Activated CD4-positive, alpha-beta T cell treated with anti-CD3 and anti-CD28 coated beads for 48 hours (primary cell): ENCODE data around the gene CACNA1F.

Experiments used
- DNase-seq: peaks from one replicate; pipeline ENCODE4 v3.0.0-alpha.2; 2020

Gene CACNA1F

GRCh38 chrX:49257074-49257790 is 24.1 kb upstream of the CACNA1F start:
- DNase-seq: no peak

GRCh38 chrX:49256268-49256995 is 23.3 kb upstream of the CACNA1F start:
- no peak for DNase-seq

GRCh38 chrX:49254639-49255038 is 21.5 kb upstream of the CACNA1F start:
- DNase-seq: no peak

DNA sequence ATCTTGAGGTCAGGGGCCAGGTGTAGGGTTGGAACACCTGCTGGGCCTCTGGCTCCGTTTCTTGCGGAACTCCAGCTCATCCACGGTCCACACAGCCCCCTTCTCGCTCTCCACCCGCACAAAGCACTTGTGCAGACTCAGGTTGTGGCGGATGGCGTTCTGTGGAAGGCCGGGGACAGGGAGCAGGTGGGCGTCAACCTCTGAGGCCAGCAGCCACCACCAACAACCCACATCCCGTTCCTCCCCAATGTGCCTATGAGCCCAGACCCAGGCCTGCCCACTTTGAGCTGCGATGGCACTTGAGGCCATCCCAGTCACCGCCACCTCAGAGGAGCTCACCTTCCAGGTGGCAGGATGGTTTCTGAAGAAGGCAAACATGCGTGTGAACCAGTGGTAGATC is 18.2 kb upstream of the CACNA1F start:
- no peak for DNase-seq

DNA sequence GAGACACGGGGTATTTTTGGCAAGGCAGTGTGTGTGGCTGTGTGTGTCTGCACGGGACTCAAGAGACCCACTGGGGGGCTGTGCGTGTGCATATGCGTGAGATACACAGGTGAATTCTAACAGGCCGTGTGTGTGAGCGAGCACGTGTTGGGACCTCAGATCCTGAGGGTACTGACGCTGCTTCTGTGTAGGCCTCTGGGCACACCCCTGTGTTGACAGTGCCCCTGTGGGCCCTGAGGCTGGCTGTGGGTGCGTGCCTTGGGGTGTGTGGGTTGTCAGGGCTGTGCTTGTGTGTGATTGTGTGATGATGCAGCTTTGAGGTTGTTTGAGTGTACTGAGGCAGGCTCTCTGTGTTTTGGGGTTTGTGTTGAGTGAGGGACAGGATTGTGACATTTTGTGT is 17.4 kb upstream of the CACNA1F start:
- DNase-seq: no peak

GRCh38 chrX:49250066-49250465 is 16.9 kb upstream of the CACNA1F start:
- no peak for DNase-seq

GRCh38 chrX:49249616-49250015 is 16.5 kb upstream of the CACNA1F start:
- no peak for DNase-seq

DNA sequence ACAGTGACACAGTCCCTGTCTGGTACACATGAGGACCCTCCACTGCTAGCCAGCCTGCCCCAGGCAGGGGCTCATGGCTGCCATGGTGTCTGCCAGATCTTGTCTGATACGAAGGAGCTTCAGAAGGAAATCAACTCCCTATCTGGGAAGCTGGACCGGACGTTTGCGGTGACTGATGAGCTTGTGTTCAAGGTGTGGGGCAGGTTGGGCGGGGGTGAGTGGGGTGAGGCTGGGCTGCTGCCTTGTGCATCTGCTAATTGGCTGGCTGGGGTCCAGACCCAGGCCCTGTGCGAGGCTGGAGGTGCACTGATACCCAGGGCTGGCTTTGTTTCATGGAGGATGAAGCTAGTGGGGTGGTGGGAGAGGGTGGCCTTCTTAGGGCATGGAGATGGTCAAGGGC is 15.9 kb upstream of the CACNA1F start:
- no peak for DNase-seq

- DNase-seq: no peak
These were observed 15.0 kb upstream of the CACNA1F start for GRCh38 chrX:49247916-49248811.

DNA sequence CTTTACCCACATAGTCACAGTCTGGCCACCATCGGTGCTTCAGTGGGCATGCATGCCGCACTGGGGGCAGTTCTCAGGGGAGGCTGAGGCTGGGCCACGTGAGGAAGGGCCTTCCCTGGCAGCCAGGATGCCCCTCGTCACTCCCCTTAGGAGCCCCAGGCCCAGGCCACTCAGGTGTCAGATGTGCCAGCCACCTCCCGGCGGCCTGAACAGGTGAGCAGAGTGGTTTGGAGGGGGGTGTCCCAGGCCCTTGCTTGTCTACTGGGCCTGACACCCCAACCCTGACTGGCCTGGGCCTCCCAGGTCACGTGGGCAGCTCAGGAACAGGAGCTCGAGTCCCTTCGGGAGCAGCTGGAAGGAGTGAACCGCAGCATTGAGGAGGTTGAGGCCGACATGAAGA is 14.2 kb upstream of the CACNA1F start:
- DNase-seq: no peak

DNA sequence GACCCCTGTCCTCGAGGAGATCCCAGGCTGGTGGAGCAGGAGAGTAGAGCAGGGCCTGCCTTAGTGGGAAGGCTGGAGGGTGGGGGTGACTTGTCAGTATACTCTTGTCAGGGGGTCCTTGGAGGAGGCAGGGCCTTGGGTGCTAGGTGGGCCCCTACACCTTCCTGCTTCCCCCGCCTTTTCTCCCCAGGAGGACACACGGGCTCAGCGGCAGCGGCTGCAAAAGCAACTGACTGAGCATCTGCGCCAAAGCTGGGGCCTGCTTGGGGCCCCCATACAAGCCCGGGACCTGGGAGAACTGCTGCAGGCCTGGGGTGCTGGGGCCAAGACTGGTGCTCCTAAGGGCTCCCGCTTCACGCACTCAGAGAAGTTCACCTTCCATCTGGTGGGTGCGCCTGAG is 13.4 kb upstream of the CACNA1F start:
- DNase-seq: no peak

GRCh38 chrX:49244207-49244606 is 11.1 kb upstream of the CACNA1F start:
- no peak for DNase-seq

DNA sequence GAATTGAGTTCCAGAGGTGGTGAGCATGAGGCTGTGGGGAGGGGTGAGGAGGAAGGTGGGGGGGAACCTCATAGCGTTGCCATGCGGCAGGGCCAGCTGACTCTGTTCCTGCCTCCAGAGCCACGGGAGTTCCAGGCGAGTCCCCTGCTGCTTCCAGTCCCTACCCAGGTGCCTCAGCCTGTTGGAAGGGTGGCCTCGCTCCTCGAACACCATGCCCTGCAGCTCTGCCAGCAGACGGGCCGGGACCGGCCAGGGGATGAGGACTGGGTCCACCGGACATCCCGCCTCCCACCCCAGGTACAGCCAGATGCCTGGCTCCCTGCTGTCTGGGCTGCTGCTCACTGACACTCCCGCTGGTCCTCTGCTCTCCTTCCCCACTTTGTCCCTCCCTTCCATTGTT is 10.0 kb upstream of the CACNA1F start:
- DNase-seq: no peak

DNA sequence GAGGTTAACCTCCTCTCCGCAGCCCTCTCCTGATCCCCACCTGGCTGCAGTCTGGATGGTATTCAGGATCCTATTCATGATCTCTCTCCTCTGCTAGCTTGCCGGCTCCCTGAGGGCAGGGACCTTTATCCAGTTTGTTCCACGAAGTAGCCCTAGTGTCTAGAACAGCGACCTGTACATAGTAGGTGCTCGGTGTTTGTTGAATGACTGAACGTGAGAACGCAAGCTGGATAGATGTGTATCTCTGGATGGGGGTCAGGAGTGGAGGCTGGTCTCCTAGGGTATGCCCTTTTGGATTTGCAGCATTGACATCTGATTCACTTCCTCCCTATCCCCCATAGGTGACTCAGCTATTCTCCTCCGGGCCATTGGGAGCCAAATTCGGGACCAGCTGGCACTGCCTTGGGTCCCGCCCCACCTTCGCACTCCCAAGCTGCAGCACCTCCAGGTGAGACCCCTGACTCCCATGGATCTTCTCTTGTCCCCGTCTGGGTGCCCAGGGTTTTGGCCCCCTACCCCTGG is 9.5 kb upstream of the CACNA1F start:
- no peak for DNase-seq

- no peak for DNase-seq
These were observed 5.6 kb upstream of the CACNA1F start for GRCh38 chrX:49238735-49239134.

- DNase-seq: no peak
These were observed 3.9 kb upstream of the CACNA1F start for GRCh38 chrX:49237060-49237459.

GRCh38 chrX:49233887-49234555 is 881 bp upstream of the CACNA1F start:
- DNase-seq: no peak

GRCh38 chrX:49232525-49232924 is 615 bp downstream of the CACNA1F start:
- DNase-seq: no peak

DNA sequence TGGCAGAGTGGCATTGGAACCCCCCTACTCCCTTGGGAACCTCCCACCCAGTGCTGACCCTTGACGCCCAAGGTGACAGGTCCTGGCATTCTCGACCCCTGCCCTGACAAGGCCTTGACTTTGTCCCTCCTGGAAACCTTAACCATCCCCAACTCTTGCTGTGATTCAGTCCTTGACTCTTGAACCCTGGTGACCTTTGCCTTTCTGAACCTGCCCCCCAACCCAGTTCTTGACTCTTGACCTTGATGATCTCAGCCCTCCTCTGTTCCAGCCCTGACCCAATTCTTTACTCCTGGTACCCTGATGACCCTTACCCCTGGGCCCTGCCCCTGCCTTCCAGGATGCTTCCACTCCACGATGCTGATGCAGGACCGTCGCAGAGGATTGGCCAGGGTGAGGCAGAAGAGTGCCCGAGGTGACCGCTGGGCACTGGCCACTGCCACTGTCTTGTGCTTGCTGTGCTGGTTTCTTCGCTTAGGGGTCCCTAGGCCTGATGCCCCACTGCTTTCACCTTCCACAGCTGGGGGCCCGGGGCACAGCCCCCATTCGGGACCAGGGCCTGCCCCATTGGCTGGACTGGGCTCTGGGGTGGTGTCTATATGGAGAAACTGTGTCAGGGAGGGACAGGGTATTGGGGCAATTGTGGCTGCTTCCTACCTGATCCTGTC is 1.7 kb downstream of the CACNA1F start:
- no peak for DNase-seq

DNA sequence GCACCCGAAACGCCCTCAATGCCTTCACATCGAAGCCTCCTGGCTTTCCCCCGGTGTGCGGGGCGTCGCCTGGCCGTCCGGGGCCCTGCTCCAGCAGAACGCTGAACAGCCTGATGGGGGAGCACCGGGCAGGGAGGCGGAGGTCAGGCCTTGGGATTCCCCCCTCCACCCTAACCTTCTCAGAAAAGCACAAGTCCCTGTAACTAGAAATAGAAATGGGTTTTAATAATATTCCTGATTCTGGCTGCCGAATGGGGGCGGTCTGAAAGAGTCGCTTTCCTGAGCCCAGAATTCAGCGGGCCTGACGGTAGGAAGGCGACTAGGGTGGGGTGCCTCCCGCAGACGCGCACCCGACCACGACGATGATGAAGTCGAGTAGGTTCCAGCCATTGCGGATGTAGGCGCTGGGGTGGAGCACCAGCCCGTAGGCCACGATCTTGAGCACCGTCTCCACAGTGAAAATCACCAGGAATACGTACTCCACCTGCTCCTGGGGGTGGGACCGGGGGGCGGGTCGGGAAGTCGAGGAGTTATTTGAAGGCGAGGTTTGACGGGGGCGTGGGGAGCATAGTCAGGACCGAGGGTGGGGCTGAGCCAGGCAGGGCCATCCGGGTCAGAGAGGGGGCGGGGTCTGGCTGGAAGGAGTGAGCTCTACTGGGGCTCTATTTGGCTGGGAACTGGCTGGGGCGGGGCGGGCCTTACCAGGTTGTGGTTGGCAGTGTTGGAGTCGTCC is 2.5 kb downstream of the CACNA1F start:
- peak; percentile 77 for DNase-seq

GRCh38 chrX:49228185-49228584 is 5.0 kb downstream of the CACNA1F start:
- no peak for DNase-seq

- no peak for DNase-seq
These were observed 5.4 kb downstream of the CACNA1F start for GRCh38 chrX:49227726-49228125.
